Lung (tissue), 12 donors: ENCODE data around the gene SMAD6. TPM values are rescaled to one million over a fixed set of nuclear protein-coding genes. Genes with fewer than 3 reads are reported as not detected.

ENCODE experiments used
- ATAC-seq: fragments of 200-7000 bp; cut with Tn5 transposase; one replicate; pipeline ENCODE4 v1.9.1; 2020; ENCODE audit warnings: moderate number of reproducible peaks; ENCODE audit not compliant: insufficient read depth, low FRiP score
- DNase-seq, 3 donors: peaks; one replicate each; pipeline ENCODE4 v3.0.0-alpha.2; 2013 to 2017
- H3K27ac ChIP-seq, 2 donors: one replicate each; pipeline ENCODE4 v1.5.1; 2013; ENCODE audit warnings: mild to moderate bottlenecking in 2 of 2, moderate library complexity in 2 of 2, control low read depth in 1 of 2, inconsistent platforms in 1 of 2, low read depth in 1 of 2, low read length in 1 of 2
- H3K27me3 ChIP-seq, 3 donors: one replicate each; pipeline ENCODE4 v1.5.1; 2013; ENCODE audit warnings: low read length in 2 of 3; ENCODE audit not compliant: control insufficient read depth in 3 of 3, insufficient read depth in 3 of 3
- H3K36me3 ChIP-seq, 4 donors: one replicate each; pipeline ENCODE4 v1.5.1; 2013; ENCODE audit warnings: low read length in 4 of 4, mild to moderate bottlenecking in 1 of 4, moderate library complexity in 1 of 4; ENCODE audit not compliant: control insufficient read depth in 4 of 4, insufficient read depth in 4 of 4
- H3K4me1 ChIP-seq, 5 donors: one replicate each; pipeline ENCODE4 v1.5.1; 2013; ENCODE audit warnings: low read length in 5 of 5, mild to moderate bottlenecking in 2 of 5, moderate library complexity in 1 of 5; ENCODE audit not compliant: control insufficient read depth in 5 of 5, insufficient read depth in 5 of 5
- H3K4me3 ChIP-seq: one replicate; pipeline ENCODE4 v1.5.1; 2013; ENCODE audit warnings: mild to moderate bottlenecking, control low read depth, moderate library complexity
- H3K9ac ChIP-seq, 2 donors: one replicate each; pipeline ENCODE4 v1.5.1; 2013; ENCODE audit warnings: low read length in 2 of 2, control low read depth in 1 of 2; ENCODE audit not compliant: insufficient read depth in 1 of 2
- H3K9me3 ChIP-seq, 4 donors: one replicate each; pipeline ENCODE4 v1.5.1; 2013; ENCODE audit warnings: low read length in 3 of 4, mild to moderate bottlenecking in 1 of 4, moderate library complexity in 1 of 4; ENCODE audit not compliant: control insufficient read depth in 4 of 4, insufficient read depth in 3 of 4
- WGBS, 2 donors: extraction: QIAGEN DNeasy Blood & Tissue Kit; methylation state at CpG; one replicate each; pipeline ENCODE4 v1.1.7; 2013; 5-methylcytosine and 5-hydroxymethylcytosine counted together
- polyA plus RNA-seq, 2 donors: library from polyadenylated mRNA; stranded (reverse); fragments of 200-250 nt; gene quantifications; one replicate each; pipeline ENCODE4 v1.2.1, GENCODE V29; 2013
- total RNA-seq, 2 donors: library from RNA; depleted of rRNA in 1 of 2; stranded (reverse); fragments of >200 nt in 1 of 2; gene quantifications; one replicate each; pipeline ENCODE4 v1.2.1, GENCODE V29; 2014 to 2021
- TF ChIP-seq, protein P1 (sequence below): IDR thresholded peaks from 2 replicates; pipeline ENCODE4 v1.5.1; 2012; ENCODE audit warnings: mild to moderate bottlenecking; ENCODE audit errors: control extremely low read depth, extremely low read depth
- donor health status: control.
- donor health status: control.
- donor health status: Bipolar disorder and iron deficiency.
- donor health status: healthy.
- donor health status: DM: yes; HTN: yes; CAD: no.

The SMAD6 gene
- total and polyA plus RNA-seq, 4 donors, result 24.2 to 67.9 (median 59.1) TPM

DNA sequence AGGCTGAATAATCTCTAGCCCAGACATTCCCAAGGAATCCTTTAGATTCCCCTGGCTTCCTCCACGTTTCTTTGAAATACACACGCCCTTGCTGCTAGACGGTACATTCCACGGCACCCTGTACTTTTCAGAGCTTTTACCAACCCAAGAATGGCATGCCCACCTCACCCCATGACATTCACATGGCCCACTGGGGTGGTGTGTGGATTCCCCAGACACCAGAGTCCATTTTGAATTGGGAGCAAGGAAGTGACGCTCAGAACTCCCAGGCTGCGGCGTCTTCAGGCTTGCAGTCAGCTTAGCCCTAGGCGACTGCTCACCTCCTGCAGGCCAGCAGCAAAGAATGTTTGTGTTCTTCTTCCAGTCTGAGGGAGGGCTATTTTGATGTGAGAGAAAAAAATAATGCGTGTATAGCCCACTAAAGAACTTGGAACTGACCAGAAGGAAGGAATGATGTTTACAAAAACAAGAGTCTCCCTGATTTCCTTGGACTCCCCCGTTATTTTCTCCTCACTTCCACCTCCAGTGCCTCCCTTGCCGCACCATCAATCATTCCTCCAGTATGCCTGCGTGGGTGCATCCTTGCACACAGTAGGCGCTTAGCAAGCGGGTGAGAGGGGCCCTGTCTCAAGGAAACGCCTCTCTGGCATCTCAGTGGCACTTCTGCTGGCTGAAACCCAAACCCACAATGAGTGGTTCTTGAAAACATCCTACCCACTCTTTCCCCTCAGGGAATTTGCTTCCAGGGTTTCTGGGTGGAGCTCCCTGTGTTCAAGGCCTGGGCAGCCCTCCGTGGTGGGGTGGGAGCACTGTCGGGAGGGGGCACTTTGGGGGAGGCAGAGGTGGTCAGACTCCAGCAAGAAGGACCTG is 59.9 kb downstream of the SMAD6 start:
- no peaks in the 10 kb centered on the region for H3K36me3 ChIP-seq
- peak overlapping the region; percentile 17 to 95 for H3K27ac ChIP-seq
- WGBS, 2 donors, result 43 to 54% methylated on average over 17 of the region's 17 CpGs
- H3K27me3 ChIP-seq, result no peaks in the 10 kb centered on the region
- H3K4me1 ChIP-seq, result peaks cover 22 to 87% (median 47%) of the 10 kb centered on the region in 5 donors
- H3K4me3 ChIP-seq, result no peak overlapping the region
- peak in 1 of 3 donors; percentile 27 for DNase-seq
- no peak overlapping the region for H3K9ac ChIP-seq
- no peaks in the 10 kb centered on the region for H3K9me3 ChIP-seq
- TF ChIP-seq, protein P1, sequence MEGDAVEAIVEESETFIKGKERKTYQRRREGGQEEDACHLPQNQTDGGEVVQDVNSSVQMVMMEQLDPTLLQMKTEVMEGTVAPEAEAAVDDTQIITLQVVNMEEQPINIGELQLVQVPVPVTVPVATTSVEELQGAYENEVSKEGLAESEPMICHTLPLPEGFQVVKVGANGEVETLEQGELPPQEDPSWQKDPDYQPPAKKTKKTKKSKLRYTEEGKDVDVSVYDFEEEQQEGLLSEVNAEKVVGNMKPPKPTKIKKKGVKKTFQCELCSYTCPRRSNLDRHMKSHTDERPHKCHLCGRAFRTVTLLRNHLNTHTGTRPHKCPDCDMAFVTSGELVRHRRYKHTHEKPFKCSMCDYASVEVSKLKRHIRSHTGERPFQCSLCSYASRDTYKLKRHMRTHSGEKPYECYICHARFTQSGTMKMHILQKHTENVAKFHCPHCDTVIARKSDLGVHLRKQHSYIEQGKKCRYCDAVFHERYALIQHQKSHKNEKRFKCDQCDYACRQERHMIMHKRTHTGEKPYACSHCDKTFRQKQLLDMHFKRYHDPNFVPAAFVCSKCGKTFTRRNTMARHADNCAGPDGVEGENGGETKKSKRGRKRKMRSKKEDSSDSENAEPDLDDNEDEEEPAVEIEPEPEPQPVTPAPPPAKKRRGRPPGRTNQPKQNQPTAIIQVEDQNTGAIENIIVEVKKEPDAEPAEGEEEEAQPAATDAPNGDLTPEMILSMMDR, result no peak
- no peak for ATAC-seq

DNA sequence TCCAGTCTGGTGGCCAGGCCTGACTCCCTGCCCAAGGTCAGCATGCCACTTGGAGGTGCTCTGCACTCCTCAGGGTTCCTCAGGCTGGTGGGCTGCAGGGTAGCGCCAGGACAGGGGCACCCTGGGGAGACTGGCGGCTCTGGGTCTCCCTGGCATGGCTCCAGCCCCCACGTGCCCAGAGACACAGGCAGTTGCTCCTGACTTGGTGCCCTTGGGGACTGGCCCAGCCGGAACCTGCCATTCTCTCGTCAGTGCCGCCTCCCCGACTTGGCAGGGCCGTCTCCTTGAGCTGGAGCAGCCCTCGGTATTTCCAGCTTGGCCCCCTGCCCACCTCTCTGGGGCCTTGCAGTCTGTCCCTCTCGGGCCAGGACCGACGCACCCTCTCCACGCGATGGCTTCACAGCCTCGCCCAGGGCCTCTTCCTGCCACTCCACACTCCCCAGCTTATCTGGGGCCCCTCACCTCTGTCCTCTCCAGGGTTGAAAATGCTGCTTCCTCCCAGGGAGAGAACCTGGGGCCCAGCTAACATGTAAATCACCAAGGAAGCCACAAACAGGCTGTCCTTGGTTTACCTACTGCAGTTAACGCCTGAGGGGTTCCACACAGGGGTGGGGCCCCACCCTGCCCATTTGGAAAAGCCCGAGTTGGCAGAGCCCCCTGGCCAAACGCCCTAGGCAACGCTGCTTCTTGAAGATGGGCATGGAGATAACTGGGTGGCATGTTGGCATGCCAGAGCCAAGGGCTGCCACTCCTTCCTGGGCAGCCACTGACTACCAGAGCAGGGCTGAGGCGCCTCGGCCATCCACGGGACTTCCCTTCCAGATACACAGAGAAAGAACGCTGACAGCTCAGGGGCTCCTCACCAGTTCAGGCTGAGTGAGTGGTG is 61.4 kb downstream of the SMAD6 start:
- DNase-seq (peak; percentile 83 to 88 (median 88)), ATAC-seq (peak; percentile 20)
- Histone ChIP-seq H3K27ac (peak overlapping the region; percentile 81 to 95), H3K4me3 (no peak overlapping the region), H3K9me3 (no peaks in the 10 kb centered on the region), H3K27me3 (no peaks in the 10 kb centered on the region), H3K9ac (no peak overlapping the region), H3K36me3 (no peaks in the 10 kb centered on the region), H3K4me1 (peaks cover 22 to 84% (median 47%) of the 10 kb centered on the region in 5 donors)
- WGBS, 2 donors, result 13 to 18% methylated on average over 23 of the region's 23 CpGs
- TF ChIP-seq, protein P1, result no peak

DNA sequence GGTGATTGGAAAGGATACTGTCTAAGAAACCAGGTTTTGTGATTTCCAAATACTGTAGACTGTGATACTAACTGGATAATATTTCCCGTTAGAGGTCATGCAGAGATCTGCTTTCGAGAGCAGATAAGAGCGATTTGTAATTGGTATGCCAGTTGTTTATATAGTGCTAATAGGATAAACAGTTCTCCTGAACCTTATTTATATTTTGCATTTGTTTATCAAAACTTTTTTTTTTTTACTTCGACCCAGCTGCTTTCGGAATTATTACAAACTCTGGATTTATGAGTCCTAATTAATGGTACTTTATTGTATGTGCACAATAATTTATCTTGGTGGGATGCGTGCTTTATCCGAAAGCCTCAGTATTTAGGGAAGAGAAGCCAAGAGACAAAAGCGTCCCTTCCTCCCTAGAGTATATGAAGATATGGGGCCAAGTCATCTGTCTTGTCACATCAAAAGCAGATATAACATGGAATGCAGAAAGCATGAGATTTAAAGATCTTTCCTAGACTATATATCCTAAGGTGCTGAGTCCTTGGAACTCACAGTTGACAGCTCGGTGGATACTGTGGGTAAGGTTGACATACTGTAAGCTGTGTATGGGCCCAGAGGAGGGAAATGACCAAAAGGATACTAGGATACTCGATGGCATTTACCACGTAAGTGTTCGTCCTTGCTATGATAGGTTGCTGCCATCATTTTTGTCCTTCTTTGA is 62.2 kb downstream of the SMAD6 start:
- no peaks in the 10 kb centered on the region for H3K9me3 ChIP-seq
- ATAC-seq, result no peak

More for the DNA sequence above, 62.2 kb downstream of the SMAD6 start:
- Histone ChIP-seq H3K4me3 (no peak overlapping the region), H3K36me3 (no peaks in the 10 kb centered on the region), H3K27me3 (no peaks in the 10 kb centered on the region), H3K27ac (peak overlapping the region; percentile 81 to 95), H3K4me1 (peaks cover 22 to 77% (median 47%) of the 10 kb centered on the region in 5 donors), H3K9ac (peak overlapping the region in 1 of 2 donors; percentile 15)
- TF ChIP-seq, protein P1, result no peak
- 53 to 78% methylated on average over 12 of the region's 12 CpGs for WGBS, 2 donors
- DNase-seq, result peak in 2 of 3 donors; percentile 60 to 77
